HG03457 (cell line): ENCODE results near the gene MEGF6.

Experiments used
- ATAC-seq: cut with Tn5 transposase; IDR thresholded peaks from one replicate; pipeline ENCODE4 v1.9.1; 2021; ENCODE audit warnings: moderate number of reproducible peaks; ENCODE audit not compliant: unreplicated experiment

The MEGF6 gene

GRCh38 chr1:3463891-3464648 is 147.2 kb downstream of the MEGF6 start:
- no peak for ATAC-seq

DNA sequence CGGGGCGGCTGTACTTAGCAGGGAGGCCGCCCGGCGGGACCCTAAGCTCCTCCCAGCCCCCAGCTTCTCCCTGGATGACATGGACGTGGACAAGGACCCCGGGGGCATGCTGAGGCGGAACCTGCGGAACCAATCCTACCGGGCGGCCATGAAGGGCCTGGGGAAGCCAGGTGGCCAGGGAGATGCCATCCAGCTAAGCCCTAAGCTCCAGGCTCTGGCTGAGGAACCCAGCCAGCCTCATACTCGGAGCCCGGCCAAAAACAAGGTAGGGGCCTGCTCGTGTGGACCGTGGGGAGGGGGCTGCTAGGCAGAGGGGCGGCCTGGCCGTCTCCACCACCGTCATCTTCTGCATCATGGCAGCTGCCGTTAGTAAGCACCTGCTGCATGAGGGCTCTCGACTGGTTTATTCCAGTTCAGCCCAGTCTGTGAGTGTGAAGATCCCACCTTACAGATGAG is 147.9 kb downstream of the MEGF6 start:
- ATAC-seq, result no peak

GRCh38 chr1:3463013-3463385 is 148.3 kb downstream of the MEGF6 start:
- no peak for ATAC-seq

- no peak for ATAC-seq
Measured at GRCh38 chr1:3462356-3463012, 148.8 kb downstream of the MEGF6 start.

DNA sequence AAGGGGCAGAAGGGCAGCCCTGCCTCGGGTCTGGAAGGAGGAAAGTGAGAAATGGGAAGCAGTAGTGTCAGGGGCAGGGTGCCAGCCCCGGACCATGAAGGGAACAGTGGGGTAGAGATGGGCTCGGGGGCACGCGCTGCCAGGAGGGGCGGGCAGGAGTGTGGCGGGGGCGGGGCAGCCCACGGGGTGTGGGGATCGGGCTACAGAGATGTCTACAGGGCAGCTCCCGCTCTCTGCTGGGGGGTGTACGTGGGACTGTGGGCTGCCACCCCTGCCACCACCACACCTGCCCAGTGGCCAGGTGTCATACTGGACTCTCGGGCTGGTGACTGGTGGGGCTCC is 149.4 kb downstream of the MEGF6 start:
- no peak for ATAC-seq

DNA sequence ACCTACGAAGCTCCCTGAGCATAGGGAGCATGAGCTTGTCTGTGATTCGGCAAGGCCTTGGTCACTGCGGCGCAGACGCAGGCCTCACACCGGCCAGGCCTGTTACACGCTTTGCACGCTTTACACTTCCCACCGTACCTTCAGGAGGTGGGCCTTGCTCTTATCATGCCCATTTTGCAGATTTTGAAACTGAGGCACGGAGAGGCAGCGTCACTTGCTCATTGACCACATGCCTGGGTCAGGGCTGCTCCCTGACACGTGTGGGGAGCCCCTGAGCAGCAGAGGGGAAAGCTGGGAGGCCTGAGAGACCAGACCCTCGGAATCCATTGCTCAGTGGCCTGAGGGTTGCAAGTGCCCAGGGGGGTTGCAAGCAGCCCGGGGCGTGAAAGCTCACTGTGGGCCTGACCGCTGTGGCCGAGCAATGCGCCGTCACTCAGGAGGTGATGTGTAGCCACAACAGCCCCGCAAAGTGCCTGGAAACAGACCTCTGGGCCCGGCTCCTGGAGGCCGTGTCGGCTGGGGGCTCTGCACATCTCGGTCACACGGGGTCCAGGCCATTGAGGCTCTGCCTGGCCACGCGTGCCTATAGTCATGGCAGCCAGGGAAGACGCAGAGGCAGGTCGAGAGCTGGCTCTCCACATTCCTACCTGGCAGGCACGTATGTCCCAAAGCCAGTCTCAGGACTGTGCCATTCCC is 149.9 kb downstream of the MEGF6 start:
- ATAC-seq, result no peak

GRCh38 chr1:3460672-3461131 is 150.6 kb downstream of the MEGF6 start:
- no peak for ATAC-seq

GRCh38 chr1:3459940-3460671 is 151.2 kb downstream of the MEGF6 start:
- ATAC-seq, result no peak

DNA sequence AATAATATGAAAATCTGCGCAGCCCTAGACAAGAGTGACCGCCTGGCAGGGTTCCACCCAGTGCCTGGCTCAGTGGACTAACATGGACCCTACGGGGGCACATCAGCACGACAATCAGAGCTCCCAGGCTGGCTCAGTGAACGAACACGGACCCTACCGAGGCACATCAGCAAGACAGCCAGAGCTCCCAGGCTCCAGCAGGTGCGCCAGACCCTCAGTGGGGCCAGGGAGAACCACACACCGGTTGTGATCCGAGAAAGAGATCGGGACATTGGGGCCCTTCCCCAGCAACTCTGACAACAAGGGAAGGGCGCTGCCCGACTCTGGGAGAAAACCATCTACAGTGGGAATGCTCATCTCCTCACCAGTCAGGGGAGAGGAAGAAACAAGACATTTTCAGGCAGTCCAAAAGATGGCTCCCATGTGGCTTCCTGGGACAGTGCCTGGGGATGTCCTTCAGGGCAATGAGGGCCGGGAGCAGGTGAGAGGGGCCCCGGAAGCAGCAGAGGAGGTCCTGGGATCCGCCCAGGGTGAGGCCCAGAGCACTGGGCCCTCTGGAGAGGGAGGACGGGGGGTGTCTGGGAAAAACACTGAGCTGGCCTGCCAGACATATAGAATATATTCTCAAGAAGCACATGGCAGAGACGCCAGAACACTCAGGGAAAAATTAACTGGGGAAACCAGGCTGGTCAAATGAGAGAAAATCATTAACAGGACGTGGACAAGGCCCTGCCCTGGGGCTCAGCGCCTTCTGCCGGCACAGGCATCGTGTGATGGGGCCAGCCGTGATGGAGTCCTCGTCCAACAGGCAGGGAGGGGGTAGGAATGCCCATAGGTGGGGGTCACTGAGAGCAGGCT is 152.0 kb downstream of the MEGF6 start:
- ATAC-seq, result no peak

DNA sequence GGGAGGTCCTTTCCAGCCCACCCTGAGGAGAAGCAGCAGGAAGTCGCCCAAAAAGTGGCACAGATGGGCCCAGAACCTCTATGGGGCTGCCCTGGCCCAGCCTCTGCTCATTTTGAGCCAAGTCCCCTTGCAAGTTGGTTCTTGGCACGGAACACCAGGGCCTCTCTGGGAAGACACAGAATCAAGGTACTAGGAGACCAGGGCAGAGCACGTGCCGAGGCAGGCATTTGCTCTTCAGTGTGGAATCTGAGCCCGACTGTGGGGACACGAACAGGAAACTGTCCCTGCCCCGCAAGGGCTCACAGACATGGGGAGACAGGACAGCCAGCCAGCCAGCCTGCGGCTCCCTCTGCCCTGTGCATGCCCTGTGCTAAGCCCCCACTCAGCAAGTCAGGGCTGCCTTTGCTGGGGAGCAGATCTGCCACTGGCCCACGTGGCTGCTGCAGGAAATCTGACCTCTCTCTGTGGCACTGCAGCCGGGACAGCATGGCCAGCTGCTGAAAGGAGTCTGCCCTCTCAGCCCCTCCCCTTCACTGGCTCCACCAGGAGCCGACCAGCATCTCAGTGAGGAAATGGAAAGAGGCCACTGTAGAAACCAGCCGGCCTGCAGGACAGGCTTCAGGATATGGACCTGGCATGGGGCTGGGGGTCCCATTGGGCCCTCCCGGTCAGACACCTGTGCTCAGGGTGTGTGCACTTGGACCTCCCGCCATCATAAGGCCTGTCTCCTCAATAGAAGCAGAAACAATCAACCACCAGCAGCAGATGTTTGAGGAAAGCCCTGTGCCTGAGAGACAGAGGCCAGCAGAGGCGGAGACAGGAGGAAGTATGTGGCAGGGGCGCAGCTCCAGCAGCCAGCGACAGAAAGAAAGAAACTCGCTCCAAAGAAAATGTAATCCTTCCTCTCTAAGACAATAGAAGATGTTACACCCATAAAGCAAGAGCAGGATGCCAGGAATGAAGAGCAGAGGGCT is 153.1 kb downstream of the MEGF6 start:
- ATAC-seq, result no peak

GRCh38 chr1:3456964-3457909 is 154.1 kb downstream of the MEGF6 start:
- ATAC-seq, result no peak

GRCh38 chr1:3456449-3456963 is 154.8 kb downstream of the MEGF6 start:
- no peak for ATAC-seq

DNA sequence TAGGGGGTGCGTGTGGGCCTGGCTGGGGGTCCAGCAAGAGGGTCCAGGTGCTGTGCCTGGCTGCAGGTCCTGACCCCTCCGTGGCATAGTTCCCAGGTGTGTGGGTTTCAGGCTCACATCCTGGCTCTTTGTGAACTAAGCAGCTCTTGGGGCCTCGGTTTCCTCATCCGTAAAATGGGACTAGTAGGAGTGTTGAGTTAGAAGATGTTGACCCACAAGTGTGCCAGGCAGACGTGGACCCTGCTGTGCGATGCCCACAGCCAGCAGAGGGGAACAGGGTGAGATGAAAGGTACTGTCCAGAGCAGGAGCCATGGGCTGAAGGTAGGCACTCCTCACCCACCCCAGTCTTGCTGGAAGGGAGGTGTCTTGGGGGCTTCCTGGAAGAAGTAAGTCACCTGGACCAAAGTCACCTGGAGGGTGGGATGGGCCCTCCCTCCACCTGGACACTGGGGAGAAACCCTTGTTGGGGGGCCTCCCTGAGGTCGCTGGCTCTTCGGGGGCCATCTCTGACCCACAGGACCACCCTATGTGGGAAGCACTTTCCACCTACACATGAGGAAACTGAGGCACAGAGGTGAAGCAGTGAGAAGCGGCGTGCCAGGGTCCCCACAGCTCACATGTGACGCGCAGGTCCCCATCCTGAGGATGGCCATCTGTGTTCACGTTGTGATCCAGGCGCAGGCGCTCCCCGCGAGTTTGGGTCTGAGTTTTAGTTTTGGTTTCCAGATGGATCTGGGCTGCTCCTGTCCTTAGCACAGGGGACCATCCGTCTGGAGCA is 155.4 kb downstream of the MEGF6 start:
- ATAC-seq, result no peak

DNA sequence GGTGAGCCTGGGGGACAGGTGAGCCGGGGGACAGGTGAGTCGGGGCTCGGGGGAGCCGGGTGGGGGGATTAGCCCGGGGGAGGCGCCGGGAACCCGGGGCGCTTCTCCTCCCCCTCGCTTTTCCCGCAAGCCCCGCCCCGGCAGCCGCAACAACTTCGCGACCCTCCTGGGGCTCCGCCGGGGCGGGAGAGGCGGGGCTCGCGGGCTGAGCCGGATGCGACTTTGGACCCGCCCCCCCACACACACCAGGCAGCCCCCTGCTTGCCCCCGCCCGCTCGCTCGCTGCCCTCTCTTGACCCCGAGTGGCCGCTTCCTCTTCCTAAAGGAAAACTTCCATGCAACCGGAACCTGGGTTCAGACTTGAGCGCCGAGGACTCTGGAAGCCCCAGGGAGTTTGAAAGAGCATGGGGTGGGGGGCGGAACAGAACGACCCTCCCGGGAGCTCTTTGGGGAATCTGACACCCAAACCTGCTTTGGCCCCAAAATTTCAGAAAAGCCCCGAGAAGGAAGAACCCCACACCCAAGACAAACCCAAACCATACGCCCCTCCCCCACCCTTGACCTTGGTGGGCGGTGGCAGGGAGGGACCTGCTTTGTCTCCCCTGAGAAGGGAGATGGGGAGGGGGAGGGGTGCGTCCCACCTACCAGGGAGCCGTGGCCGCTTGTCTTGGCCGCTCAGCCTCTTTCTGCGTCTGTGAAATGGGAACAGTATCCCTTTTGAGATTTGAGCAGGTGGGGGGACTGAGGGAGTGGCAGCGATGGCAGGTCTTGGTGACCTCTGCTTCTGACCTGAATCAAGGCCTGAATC is 156.3 kb downstream of the MEGF6 start:
- ATAC-seq, result no peak

DNA sequence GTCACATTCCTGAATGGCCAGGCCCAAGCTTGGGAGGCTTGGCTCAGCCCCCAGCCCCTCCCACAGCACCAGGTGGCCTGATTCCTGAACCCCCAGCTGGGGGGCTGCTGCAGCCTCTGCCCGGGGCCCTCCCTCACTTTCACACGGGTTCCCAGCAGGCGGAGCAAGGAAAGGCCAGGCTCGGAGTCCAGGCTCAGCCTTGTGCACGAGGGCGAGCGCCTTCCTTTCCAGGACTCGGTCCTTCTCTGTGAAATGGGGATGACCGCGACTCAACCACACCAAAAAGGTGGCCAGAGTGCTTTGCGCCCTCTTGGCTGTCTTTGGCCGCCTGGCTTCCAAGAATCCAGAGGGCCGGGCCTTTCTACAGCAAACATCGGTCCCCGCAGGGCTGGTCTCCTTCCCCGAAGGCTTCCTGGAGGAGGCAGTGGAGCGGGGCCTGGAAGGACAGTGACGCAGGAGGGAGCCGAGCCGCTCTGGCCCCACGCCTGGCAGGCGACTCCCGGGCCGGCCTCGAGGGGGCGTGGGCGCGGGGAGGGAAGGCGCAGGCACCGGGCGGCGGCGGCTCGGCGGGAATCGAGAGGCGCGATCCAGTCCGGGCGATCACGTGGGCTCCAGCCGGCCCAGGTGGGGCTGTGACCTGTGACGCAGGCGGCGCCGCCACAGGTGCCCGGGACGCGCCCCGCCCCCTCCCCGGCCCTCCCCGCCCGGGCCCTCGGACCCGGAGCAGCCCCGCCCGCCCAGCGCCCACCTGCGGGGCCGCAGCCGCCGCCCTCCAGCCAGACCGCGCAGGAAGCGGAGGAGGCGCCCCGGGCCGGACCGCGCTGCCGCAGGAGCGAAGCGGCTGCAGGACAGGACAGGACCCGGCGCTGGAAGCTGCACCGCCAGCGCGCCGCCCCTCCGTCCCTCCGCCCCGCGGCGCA is 157.2 kb downstream of the MEGF6 start, which contains the start of gene ARHGEF16:
Gene ARHGEF16, plus strand, starts transcription at position 775 of the 920 bp plus-strand sequence. CDS start 8,420 bp downstream, outside the sequence.
- ATAC-seq, result no peak
